ENCODE data around the gene NT5C2.

The NT5C2 gene

DNA sequence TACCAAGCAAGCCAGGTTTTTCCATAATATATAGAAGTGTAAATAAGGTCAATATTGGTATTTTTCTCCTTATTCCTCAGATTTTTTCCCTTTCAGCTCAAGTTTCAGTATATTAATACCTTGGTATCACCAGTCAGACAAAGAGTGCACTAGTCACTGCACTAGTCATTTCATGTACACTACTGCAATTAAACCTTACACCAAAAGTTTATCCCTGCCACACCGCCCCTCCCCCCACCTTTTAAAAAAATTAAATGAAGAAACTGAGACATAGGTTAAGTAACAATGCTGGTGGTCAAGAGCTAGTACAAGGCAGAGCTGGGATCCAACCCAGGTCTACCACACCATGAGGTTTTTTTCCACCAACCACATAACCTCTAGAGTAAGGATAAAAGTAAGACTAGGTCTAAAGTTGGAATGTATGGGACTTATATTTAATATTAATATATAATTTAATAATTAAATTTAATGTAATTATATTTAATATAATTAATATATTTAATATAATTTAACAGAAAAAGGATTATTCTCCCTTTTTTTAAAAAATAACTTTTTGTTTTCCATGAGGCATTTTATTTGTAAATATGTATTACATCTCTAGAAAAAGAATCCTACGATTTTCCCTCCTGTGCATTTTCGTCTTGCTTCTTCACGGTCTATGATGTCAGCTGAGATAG is 68.5 kb downstream of the NT5C2 start:
- no peak for DNase-seq (ENCODE audit: low read depth in 2 of 2)

- DNase-seq (ENCODE audit: low read depth in 2 of 2): no peak
These were observed 69.6 kb downstream of the NT5C2 start for GRCh38 chr10:103123282-103124024.

- no peak for DNase-seq (ENCODE audit: low read depth in 2 of 2)
These were observed 71.9 kb downstream of the NT5C2 start for GRCh38 chr10:103120977-103121735.

- DNase-seq (ENCODE audit: low read depth in 2 of 2): no peak
These were observed 72.5 kb downstream of the NT5C2 start for GRCh38 chr10:103120546-103120945.

- DNase-seq (ENCODE audit: low read depth in 2 of 2): no peak
These were observed 75.8 kb downstream of the NT5C2 start for GRCh38 chr10:103117247-103117646.

DNA sequence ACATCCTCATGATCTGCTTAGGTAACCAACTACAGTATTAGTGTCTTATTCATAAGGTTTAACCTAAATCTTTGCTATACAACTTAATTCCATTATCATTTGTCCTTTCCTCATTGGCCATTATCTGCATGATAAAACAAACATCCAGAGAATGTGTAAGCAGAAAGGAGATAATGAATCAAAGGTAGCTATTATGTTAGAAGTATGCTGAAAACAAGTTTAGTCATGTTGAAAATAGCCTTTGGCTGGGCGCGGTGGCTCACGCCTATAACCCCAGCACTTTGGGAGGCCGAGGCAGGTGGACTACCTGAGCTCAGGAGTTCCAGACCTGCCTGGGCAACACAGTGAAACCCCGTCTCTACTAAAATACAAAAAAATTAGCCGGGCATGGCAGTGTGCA is 78.2 kb downstream of the NT5C2 start:
- no peak for DNase-seq (ENCODE audit: low read depth in 2 of 2)

DNA sequence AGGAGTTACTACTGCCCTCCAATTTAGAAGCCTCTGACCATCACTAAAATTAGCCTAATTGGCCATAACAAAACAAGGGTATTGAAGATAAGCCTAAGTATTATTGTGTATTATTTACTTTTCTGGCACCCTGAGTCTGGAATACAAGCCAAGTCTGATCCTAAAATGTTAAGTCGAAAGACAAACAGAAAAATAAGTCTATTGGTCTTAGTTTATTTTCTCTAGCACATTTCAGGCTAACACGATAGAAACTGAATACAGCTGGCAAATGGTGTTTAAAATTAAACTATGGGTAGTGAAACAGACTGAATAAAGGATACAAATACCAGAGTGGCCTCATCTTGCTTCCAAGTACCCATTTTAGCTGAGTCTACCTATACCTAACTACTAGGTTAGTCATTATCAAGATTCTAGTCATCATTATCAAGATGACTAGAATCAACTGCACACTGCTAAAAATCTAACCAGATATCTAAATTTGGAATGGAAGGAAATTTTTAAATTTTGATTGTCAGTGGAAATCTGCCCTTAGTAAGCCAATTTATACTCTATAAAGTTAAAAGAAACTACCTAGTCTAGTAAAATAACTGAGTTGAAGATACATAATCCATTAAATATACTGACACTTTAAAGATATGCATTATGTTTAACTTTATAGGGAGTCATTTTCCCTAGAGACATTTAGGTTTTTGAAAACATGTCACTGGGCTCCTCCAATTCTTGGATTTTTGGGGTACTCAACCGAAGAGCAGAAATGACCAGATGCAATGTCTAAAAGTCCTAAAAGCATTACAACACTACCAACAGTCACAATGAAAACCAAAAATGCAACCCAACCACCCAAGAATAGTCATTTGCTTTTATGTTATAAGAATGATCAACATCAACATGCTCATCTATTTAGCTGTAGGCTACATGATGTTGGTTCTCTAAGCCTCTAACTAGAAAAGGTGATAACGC is 80.9 kb downstream of the NT5C2 start:
- no peak for DNase-seq (ENCODE audit: low read depth in 2 of 2)

- no peak for DNase-seq (ENCODE audit: low read depth in 2 of 2)
These were observed 81.8 kb downstream of the NT5C2 start for GRCh38 chr10:103111031-103111917.

DNA sequence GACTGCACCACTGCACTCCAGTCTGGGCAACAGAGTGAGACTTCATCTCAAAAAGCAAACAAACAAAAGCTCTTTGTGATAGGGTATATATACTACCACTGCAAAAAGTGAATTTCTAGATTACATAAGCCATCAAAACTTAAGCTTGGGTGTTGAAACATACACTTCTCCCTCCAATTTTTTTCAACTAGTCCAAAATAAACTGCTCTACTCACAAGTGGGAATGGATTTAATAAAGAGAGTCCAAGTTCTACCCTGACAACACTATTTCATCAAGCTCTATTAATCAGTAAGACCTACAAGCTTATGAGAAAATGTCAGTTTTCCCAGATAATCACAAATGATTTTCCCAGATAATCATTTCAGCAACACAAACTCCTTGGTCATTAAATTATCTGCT is 82.7 kb downstream of the NT5C2 start:
- DNase-seq (ENCODE audit: low read depth in 2 of 2): no peak

DNA sequence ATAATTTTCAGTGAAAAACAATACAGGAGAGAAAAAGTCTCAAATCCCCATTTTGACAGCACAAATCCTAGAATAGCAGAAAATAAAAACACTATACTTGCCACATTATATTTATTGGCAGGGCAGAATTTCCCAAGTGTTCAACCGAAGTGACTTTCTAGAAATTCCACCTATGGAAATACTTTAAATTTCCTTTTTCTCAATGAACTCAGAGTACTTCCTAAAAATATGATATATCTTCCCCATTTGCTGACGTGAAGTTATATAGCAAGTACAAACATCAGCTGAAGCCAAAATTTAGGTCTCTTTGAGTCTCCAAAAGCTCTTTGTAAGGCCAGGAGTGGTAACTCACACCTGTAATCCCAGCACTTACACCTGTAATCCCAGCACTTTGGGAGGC is 83.3 kb downstream of the NT5C2 start:
- no peak for DNase-seq (ENCODE audit: low read depth in 2 of 2)

DNA sequence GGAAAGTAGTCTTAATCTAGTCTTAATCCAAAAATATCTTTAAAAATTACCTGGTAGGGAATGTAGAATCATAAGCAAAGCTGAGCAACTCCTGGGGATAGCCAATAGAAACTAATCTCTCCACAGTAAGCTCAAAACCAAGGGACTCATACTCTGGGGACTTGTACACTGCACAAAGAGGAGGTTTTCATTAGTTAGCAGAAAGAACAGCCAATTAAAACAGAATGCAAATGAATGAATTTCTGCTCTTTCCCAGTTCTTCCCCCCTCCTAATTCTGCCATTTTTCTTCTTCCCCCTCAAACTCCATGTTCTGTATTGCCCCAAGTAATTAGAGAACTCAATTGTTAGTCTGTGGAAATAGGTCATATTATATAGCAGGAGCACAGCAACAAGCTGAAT is 86.5 kb downstream of the NT5C2 start:
- no peak for DNase-seq (ENCODE audit: low read depth in 2 of 2)

- no peak for DNase-seq (ENCODE audit: low read depth in 2 of 2)
These were observed 87.6 kb downstream of the NT5C2 start for GRCh38 chr10:103105462-103105861.

GRCh38 chr10:103104721-103105120 is 88.4 kb downstream of the NT5C2 start:
- no peak for DNase-seq (ENCODE audit: low read depth in 2 of 2)

DNA sequence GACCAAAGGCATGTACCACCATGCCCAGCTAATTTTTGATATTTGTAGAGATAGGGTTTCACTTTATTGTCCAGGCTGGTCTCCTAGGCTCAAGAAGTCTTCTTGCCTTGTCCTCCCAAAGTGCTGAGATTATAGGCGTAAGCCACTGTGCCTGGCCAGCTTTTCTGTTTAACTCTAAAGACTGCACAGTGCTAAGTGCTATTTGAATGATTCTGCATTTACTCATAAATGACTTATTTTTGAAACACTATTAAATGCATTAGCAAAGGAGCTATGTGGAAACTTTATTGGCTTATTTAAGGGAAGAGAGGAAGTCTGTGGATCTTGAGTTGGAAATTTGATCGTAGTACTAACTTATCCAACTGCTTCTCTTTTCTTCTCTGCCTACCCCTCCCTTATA is 89.1 kb downstream of the NT5C2 start:
- DNase-seq (ENCODE audit: low read depth in 2 of 2): no peak

- DNase-seq (ENCODE audit: low read depth in 2 of 2): no peak
These were observed 90.9 kb downstream of the NT5C2 start for GRCh38 chr10:103102195-103102594.

DNA sequence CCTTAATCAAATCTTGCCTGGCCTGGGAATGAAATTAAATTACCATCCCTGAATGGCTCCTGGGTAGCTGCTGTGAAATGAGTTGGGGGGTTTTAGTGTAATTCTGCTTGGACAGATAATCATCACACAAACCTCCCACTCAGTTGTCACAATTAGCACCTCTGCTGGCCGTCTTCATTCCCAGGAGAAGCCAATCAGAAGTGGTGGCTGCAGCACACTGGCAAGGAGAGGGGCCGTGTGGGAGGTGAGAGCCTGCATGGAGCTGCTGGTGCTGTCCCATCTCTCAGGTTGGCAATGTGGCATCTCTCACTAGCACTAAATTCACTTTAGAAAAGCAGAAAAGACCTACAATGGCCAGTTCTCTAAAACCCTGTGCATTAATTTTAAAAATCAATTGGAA is 92.5 kb downstream of the NT5C2 start:
- no peak for DNase-seq (ENCODE audit: low read depth in 2 of 2)

DNA sequence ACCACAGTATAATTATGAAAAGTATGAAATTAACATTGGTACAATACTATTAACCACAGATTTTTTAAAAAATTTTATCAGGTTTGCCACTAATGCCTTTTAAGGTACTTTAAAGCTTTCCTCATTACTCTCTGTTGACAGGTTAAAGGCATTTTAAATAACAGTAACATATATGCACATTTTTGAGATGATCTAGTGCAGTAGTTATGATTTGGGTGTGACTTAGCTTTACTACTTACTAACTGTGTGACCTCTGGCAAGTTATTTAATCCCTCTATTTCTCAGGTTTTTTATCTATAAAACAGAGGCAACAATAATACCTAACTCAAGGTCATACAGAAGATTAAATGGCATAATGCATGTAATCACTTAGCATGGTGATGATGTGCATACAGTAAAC is 94.8 kb downstream of the NT5C2 start:
- DNase-seq (ENCODE audit: low read depth in 2 of 2): no peak

DNA sequence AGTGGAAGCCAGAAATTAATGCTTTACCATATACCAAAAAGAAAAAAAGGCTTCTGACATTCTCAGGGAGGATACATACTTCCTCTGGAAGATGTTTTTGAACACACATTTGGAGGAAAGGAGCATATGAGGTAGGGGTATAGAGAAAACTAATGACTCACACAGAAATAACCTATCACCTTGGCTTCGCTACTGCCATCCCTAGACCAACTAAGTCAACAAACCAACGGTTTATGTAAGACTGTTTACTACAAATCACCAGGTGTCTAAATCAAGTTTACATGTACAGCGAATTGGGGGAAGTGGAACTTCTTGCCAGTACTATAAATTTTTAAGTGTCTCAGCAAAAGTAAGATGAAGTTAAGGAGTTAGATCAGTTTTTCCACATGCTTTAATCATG is 96.9 kb downstream of the NT5C2 start:
- no peak for DNase-seq (ENCODE audit: low read depth in 2 of 2)

GRCh38 chr10:103095005-103095404 is 98.1 kb downstream of the NT5C2 start:
- no peak for DNase-seq (ENCODE audit: low read depth in 2 of 2)

GRCh38 chr10:103090911-103091310 is 102.2 kb downstream of the NT5C2 start:
- no peak for DNase-seq (ENCODE audit: low read depth in 2 of 2)

- no peak for DNase-seq (ENCODE audit: low read depth in 2 of 2)
These were observed 103.6 kb downstream of the NT5C2 start for GRCh38 chr10:103089493-103089892.

All from activated CD4-positive, alpha-beta T cell treated with anti-CD3 and anti-CD28 coated beads for 24 hours (primary cell).